Natural killer cell (primary cell): Measurements from ENCODE around the gene ZNF592. TPM values are rescaled to one million over a fixed set of nuclear protein-coding genes. Genes with fewer than 3 reads are reported as not detected.

Source experiments
- ATAC-seq, 3 donors: fragments of 150-1000 bp in 2 of 3; fragments of 200-7000 bp in 1 of 3; cut with Tn5 transposase; 1 replicate in 1 of 3; 2 replicates in 2 of 3; pipeline ENCODE4 v1.10.0; 2021; ENCODE audit warnings: mild to moderate bottlenecking in 2 of 3, moderate library complexity in 2 of 3
- DNase-seq, 2 donors: peaks; one replicate each; pipeline versions ENCODE4 v3.0.0 to v3.0.0-alpha.2; 2013 to 2021; ENCODE audit warnings: mixed read lengths in 1 of 2
- H3K27ac ChIP-seq: one replicate; pipeline ENCODE4 v1.5.1; 2013; ENCODE audit warnings: mild to moderate bottlenecking, low read length
- H3K27me3 ChIP-seq: one replicate; pipeline ENCODE4 v1.6.1; 2013; ENCODE audit warnings: low read length; ENCODE audit not compliant: control insufficient read depth, insufficient read depth
- H3K36me3 ChIP-seq: one replicate; pipeline ENCODE4 v1.6.1; 2013; ENCODE audit warnings: low read length; ENCODE audit not compliant: control insufficient read depth, insufficient read depth
- H3K4me1 ChIP-seq: one replicate; pipeline ENCODE4 v1.6.1; 2013; ENCODE audit warnings: low read length; ENCODE audit not compliant: control insufficient read depth, insufficient read depth
- H3K4me3 ChIP-seq: one replicate; pipeline ENCODE4 v1.5.1; 2013; ENCODE audit warnings: low read length
- H3K9me3 ChIP-seq: one replicate; pipeline ENCODE4 v1.6.1; 2013; ENCODE audit warnings: low read length; ENCODE audit not compliant: control insufficient read depth, insufficient read depth
- H3K27ac Mint-ChIP-seq, 2 donors: one replicate each; pipeline ENCODE4 v1.8.0; 2022; ENCODE audit warnings: mild to moderate bottlenecking in 2 of 2, mixed read lengths in 2 of 2, moderate library complexity in 1 of 2
- H3K27me3 Mint-ChIP-seq, 2 donors: one replicate each; pipeline ENCODE4 v1.8.0; 2022; ENCODE audit warnings: low read depth in 2 of 2, mixed read lengths in 2 of 2
- H3K36me3 Mint-ChIP-seq: one replicate; pipeline ENCODE4 v1.8.0; 2022; ENCODE audit warnings: mixed read lengths
- H3K4me1 Mint-ChIP-seq, 2 donors: one replicate each; pipeline ENCODE4 v1.8.0; 2022; ENCODE audit warnings: mixed read lengths in 2 of 2
- H3K4me3 Mint-ChIP-seq: one replicate; pipeline ENCODE4 v1.8.0; 2022; ENCODE audit warnings: mild to moderate bottlenecking, moderate library complexity, mixed read lengths
- H3K9me3 Mint-ChIP-seq, 2 donors: one replicate each; pipeline ENCODE4 v1.8.0; 2022; ENCODE audit warnings: mixed read lengths in 2 of 2
- WGBS: methylation state at CpG from one replicate; pipeline ENCODE4 v1.1.7; 2013; ENCODE audit warnings: missing lambda C conversion rate; ENCODE audit not compliant: insufficient coverage; 5-methylcytosine and 5-hydroxymethylcytosine counted together
- intact Hi-C: fragments of 100-400 bp; cut with micrococcal nuclease; formaldehyde crosslinking; loops from one replicate; pipeline ENCODE4 v1.14.2; 2022
- total RNA-seq, 4 donors: library from RNA; stranded (reverse); fragments of 120-200 nt in 1 of 4; gene quantifications; one replicate each; pipeline versions ENCODE4 v1.2.3 to v1.2.4, GENCODE V29; 2013 to 2022
- TF ChIP-seq, protein P1 (sequence below): fragments of 200-600 bp; IDR thresholded peaks from one replicate; pipeline ENCODE4 v1.8.0; 2022; ENCODE audit warnings: antibody characterized with exemption

The ZNF592 gene
- total RNA-seq, 3 donors from 2014 or later (not counting 1 experiment from before 2014, with no cell fraction given) = 38.0 to 43.8 (median 39.1) TPM

DNA sequence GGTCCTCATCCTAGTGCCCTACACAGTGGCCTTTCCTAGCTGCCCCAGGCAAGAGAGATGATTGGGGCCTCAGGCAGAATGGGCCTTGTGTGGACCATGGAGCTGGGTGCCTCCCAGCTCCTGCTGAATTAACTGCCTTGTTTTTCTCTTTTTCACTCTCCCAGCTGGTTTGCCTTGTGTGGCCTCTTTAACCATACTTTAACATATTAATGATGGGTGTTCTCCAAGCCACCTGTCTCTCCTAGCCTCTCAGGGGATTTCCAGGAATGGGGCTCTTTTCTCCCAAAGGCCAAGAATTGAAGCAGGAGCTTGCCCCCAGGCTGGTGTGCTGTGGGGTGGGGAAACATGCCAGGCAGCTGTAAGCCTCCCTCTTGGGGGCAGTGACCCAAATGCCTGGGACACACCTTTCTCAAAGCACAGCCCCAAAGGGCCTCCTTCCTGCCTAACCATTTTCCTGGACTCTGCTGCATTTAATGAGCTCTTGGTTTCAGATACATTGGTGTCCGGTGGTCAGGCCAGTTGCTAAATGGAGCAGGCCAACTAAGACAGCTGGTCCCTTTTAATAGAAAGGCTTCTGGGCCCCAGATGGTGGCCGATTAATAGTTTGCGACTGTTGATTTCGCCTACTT is 74.4 kb downstream of the ZNF592 start:
- Histone ChIP-seq H3K36me3 (no peaks in the 10 kb centered on the region), H3K4me1 (peaks cover 3% of the 10 kb centered on the region), H3K4me3 (no peak overlapping the region), H3K27ac (no peak overlapping the region), H3K9me3 (no peaks in the 10 kb centered on the region), H3K27me3 (peaks cover 3% of the 10 kb centered on the region)
- Mint-ChIP-seq H3K4me3 (no peak overlapping the region), H3K27ac (no peak overlapping the region), H3K9me3 (no peaks in the 10 kb centered on the region), H3K36me3 (no peaks in the 10 kb centered on the region), H3K27me3 (peaks cover 0 to 3% of the 10 kb centered on the region in 2 donors), H3K4me1 (peaks cover 0 to 5% of the 10 kb centered on the region in 2 donors)
- ATAC-seq (no peak), DNase-seq (no peak)
- intact Hi-C loops = no loop called here
- TF ChIP-seq, protein P1, sequence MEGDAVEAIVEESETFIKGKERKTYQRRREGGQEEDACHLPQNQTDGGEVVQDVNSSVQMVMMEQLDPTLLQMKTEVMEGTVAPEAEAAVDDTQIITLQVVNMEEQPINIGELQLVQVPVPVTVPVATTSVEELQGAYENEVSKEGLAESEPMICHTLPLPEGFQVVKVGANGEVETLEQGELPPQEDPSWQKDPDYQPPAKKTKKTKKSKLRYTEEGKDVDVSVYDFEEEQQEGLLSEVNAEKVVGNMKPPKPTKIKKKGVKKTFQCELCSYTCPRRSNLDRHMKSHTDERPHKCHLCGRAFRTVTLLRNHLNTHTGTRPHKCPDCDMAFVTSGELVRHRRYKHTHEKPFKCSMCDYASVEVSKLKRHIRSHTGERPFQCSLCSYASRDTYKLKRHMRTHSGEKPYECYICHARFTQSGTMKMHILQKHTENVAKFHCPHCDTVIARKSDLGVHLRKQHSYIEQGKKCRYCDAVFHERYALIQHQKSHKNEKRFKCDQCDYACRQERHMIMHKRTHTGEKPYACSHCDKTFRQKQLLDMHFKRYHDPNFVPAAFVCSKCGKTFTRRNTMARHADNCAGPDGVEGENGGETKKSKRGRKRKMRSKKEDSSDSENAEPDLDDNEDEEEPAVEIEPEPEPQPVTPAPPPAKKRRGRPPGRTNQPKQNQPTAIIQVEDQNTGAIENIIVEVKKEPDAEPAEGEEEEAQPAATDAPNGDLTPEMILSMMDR = no peak
- 91% methylated on average over 4 of the region's 4 CpGs for WGBS

DNA sequence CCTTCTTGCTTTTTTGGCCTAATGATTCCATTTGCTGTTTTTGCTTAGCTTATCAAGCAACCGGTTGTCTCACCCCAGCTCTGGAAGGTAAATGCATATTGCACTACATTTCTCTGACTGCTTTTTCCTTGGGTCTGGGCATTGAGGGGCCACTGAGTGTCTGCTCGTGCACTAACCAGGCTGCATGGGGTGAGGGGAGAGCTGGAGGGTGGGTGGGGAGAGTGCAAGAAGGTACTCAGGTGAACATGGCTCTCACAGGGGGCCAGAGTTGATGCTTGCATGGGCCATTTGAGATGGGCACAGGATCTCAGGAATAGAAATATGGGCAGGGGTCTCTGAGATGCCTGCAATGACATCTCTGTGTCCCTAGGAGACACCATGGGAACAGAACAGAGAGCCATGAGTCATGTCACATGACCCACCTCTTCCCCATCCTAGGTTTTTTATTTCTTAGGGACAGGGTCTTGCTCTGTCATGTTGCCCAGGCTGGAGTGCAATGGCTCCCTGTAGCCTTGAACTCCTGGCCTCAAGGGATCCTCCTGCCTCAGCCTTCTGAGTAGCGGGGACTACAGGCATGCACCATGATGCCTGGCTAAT is 75.0 kb downstream of the ZNF592 start:
- Histone ChIP-seq H3K4me3 (no peak overlapping the region), H3K9me3 (no peaks in the 10 kb centered on the region), H3K27me3 (no peaks in the 10 kb centered on the region), H3K36me3 (no peaks in the 10 kb centered on the region), H3K27ac (no peak overlapping the region), H3K4me1 (no peaks in the 10 kb centered on the region)
- no peaks in the 10 kb centered on the region for H3K36me3 Mint-ChIP-seq
- no peak overlapping the region for H3K27ac Mint-ChIP-seq
- ATAC-seq (no peak), DNase-seq (no peak)
- intact Hi-C loops = no loop called here
- no peak overlapping the region for H3K4me3 Mint-ChIP-seq
- TF ChIP-seq, protein P1 = no peak
- no peaks in the 10 kb centered on the region for H3K9me3 Mint-ChIP-seq
- no peaks in the 10 kb centered on the region for H3K4me1 Mint-ChIP-seq
- H3K27me3 Mint-ChIP-seq = peaks cover 0 to 3% of the 10 kb centered on the region in 2 donors
- WGBS = 95% methylated on average over 3 of the region's 3 CpGs

DNA sequence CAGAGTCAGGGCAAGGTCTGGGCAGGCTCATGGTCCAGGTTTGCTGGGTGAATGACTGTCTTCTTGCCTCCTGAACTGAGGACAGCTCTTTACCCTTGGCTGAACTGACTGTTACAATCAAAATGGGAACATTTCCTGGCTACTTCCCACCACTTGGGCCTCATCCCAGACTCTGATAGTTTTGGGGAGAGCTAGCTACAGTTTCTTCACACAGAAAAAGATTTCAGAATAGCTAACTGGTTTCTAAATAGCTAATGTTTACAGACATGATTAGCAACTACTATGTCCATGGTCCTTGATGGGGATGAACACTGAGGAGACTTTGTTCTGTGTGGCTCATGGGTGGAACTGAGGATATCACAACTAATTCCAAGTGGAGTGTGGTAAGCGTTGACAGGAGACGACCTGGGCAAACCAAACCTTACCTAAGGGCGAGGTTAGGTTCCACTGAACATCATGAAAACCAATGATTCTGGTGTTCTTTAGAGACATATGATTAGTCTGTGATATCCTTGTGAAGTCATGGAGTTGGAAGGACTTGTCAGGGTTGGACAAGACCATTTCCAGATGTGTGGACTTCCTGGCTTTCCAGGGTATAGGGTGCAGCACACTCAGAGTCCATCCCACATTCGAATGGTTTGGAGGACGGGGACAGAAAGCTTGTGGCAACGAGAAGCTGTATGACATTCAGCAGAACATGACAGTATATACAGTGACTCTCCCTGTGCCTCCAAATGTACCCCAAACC is 76.0 kb downstream of the ZNF592 start:
- ATAC-seq = no peak
- no peak overlapping the region for H3K4me3 ChIP-seq
- Mint-ChIP-seq H3K27me3 (no peaks in the 10 kb centered on the region), H3K4me3 (no peak overlapping the region), H3K9me3 (no peaks in the 10 kb centered on the region), H3K36me3 (no peaks in the 10 kb centered on the region), H3K4me1 (no peaks in the 10 kb centered on the region), H3K27ac (no peak overlapping the region)
- intact Hi-C loops = no loop called here
- TF ChIP-seq, protein P1 = no peak
- no peaks in the 10 kb centered on the region for H3K4me1 ChIP-seq
- no peak overlapping the region for H3K27ac ChIP-seq
- no peaks in the 10 kb centered on the region for H3K9me3 ChIP-seq
- DNase-seq = no peak
- no peaks in the 10 kb centered on the region for H3K27me3 ChIP-seq
- H3K36me3 ChIP-seq = no peaks in the 10 kb centered on the region
- 94% methylated on average over 6 of the region's 6 CpGs for WGBS
